GM21390 (cell line): ENCODE data around the gene AGBL1.

Source experiments
- ATAC-seq: cut with Tn5 transposase; IDR thresholded peaks from one replicate; pipeline ENCODE4 v1.9.1; 2021; ENCODE audit not compliant: unreplicated experiment

The AGBL1 gene

GRCh38 chr15:86235667-86236066 is 156.0 kb downstream of the AGBL1 start:
- no peak for ATAC-seq

DNA sequence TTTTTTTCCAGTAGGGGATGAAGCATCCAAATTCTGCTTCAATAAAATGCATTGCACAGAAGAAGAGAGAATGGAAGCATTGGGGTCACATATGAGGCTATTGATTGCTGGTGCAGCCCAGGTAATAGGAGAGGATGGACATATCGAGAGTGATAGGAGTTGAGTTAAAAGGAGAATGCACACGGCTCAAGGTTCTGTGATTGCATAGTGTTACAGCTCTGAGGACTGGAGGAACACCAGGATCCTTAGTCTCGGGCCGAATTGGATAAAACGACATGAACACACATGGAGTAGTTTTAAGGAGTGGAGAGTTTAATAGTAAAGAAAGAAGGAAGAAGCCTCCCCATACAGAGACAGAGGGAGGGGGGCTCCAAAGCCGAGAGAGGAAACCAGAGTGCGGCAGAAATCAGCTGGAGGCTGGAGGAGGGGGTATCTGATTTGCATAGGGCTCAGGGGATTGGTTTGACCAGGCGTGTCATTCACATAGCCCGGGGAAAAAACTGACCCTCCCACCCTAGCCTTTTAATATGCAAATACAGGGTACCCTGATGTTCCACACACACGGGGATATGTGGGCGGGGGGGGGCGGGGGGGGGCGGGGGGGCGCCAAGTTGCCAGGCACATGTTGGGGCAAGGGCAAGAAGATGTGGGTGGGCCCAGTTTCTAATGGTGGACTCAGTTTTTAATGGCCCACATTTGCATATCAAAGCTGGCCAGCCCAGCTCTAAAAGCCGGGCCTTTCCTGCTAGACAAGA is 156.9 kb downstream of the AGBL1 start:
- no peak for ATAC-seq

- ATAC-seq: no peak
These were observed 157.4 kb downstream of the AGBL1 start for GRCh38 chr15:86237111-86237500.

DNA sequence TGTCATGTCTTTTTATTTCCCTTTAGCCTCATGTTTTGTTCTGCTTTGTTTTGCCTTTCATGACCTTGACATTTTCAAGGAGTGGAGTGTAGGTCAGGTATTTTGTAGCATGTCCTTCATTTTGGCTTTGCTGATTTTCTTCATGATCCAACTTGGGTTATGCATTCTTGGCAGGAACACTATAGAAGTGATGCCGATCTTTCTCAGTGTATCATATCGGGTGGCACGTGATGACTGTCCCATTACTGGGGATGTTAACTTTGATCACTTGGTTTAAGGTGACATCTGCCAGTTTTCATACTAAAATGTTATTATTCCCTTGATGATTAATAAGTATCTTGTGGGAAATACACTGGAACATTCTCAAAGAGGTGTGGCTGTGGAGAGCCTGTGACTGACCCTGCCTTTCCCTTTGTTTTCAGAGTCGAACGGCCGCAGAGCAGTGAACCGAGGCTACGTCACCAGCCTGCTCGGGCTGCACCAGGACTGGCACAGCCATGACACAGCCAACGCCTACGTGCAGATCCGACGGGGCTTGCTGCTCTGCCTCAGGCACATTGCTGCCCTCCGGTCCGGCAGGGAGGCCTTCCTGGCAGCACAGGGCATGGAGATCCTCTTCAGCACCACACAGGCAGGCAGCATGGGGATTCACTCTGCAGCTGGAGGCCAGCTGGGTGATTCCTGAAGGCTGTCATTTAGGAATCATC is 167.7 kb downstream of the AGBL1 start:
- ATAC-seq: no peak

DNA sequence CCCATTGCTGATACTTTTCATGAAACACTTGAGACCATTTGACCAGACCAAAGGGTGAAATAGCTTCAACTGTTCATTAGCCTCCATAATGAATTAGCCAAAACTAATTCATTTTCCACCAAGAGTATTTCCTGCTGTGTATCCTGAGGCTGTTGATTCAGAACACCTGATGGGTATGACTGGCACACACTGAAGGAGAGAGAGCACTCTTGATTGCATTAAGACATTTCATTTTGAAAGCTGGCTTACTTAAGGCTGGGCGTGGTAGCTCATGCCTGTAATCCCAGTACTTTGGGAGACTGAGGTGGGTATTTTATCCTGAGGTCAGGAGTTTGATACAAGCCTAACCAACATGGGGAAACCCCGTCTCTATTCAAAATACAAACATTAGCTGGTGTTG is 175.6 kb downstream of the AGBL1 start:
- ATAC-seq: no peak

GRCh38 chr15:86256628-86257027 is 177.0 kb downstream of the AGBL1 start:
- ATAC-seq: no peak

DNA sequence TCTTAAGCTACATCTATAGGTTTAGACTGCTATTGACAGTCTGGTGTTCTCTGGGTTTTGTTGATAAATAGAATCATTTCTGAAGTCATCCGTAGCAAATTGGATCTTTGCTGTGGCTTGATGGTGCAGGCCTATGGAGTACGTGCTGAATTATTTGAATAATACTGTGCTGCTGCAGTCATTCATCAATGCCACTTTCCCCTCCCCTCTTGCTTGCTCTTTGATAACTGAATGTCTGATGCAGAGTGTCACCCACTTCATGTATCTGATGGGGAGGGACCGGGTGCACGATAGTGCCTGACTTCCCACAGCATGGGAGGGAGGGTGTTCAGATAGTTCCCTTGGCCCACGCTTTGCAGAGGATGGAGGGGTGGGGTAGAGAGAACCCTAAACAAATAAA is 179.9 kb downstream of the AGBL1 start:
- ATAC-seq: no peak

DNA sequence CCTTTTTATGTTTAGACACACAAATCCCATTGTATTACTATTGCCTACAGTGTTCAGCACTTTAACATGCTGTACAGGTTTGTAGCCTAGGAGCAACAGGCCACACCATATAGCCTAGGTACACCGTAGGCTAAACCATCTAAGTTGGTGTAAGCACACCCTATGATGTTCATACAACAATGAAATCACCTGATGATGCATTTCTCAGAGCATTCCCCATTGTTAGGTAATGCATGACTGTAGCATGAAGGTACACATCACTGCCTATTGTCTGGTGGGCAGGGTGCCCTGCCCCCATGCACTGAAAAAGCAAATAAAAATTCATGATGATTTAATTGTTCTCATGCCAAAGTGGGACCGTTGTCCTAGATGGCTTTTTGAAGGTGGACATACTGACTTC is 183.6 kb downstream of the AGBL1 start:
- ATAC-seq: no peak

DNA sequence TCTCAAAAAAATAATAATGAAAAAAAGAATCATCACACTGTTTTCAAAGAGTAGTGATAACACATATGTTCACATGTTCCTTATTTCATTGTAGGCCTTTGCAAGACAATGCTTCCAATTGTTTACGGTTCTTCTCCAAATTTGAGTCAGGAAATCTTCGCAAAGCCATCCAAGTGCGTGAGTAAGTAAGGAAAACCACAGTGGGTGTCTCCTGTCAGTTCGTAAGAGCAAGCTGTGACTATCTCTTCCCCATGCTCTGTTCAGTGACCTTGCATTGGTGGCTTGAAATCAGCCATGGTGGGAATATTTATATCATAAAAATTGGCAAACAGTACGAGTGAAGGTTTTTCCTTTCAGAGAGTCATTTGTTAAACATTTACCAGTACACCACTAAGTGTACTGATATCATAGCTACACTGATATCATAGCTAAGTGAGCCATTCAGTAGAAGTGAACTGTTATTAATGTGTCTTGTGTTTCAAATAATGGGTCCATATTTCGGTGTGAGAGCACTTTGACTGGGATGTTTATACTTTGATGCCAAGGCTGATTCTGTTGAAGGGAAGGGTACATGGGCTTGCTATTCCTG is 187.3 kb downstream of the AGBL1 start:
- no peak for ATAC-seq

GRCh38 chr15:86267892-86268291 is 188.2 kb downstream of the AGBL1 start:
- ATAC-seq: no peak

- ATAC-seq: no peak
These were observed 188.9 kb downstream of the AGBL1 start for GRCh38 chr15:86268558-86268957.

GRCh38 chr15:86273309-86273708 is 193.6 kb downstream of the AGBL1 start:
- no peak for ATAC-seq

- no peak for ATAC-seq
These were observed 195.7 kb downstream of the AGBL1 start for GRCh38 chr15:86275361-86275760.

DNA sequence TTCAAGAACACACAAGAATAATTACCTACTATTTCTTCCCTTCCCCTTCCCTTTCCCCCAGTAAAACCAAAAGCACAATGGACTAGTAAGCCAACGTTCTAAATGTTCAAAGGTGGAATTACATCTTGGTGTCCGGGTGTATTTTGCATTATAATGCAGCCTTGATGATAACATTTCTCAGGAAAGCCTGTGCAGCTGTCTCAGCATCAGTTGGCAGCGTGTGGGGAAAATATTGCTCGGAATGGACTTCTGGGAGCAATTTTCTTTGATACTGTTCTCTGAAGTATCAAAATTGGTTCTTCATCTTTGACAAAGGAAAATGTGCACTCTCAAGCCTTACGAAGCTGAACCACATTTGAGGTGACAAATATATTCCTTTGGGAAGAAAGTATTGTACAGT is 198.9 kb downstream of the AGBL1 start:
- no peak for ATAC-seq

GRCh38 chr15:86284635-86285034 is 205.0 kb downstream of the AGBL1 start:
- ATAC-seq: no peak

GRCh38 chr15:86295511-86295910 is 215.8 kb downstream of the AGBL1 start:
- ATAC-seq: no peak

DNA sequence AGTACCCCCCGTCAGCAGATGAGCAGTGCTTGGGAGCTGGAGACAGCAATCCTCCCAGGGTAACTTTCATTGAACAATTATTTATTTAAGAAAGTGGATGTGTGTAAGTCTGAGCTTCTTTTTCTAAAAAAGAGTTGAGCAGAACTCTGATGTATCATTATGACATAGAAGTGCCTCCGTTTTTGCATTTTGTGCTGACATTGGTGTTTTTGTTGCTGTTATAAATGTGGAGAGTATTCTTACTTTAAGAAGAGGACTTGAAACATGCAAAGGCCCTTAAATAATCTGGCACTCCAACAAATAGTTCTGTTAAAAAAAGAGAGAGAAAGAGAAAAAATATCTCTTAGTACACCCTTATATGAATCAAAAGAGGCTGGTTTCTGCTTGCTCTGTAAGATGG is 217.1 kb downstream of the AGBL1 start:
- no peak for ATAC-seq

DNA sequence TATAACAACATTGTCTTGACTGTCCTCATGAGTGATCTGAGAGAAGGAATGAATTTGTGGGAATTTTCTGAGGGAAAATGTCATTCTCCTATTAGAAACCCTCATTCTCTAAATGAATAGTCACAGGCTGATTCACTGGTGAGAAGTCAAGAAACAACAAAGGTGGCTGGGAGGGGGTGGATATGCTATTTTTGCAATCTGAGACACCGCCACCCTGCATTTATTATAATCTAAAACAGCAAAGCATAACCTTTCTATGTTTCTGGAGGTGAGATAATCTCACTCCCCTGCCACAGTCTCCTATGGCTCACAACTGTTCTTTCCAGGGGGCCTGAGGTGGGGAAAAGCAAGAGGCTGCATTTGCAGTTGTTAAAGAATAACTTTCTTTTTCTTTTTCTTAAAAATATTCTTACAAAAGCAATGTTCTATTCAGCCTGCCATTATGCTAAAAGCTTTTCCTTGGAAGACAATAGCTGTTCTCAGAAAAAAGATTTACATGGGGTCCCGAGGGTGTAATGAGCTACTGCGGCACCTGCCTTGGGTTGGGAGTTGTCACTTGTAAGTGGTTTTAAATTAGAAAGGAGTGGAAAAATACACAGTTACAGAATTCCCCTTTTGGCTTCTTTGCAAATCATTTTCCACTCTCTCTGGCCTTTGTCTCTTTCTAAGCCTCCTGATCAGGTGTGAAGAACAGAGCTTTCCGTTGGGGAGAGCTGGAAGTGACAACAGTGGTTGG is 220.9 kb downstream of the AGBL1 start:
- ATAC-seq: no peak

DNA sequence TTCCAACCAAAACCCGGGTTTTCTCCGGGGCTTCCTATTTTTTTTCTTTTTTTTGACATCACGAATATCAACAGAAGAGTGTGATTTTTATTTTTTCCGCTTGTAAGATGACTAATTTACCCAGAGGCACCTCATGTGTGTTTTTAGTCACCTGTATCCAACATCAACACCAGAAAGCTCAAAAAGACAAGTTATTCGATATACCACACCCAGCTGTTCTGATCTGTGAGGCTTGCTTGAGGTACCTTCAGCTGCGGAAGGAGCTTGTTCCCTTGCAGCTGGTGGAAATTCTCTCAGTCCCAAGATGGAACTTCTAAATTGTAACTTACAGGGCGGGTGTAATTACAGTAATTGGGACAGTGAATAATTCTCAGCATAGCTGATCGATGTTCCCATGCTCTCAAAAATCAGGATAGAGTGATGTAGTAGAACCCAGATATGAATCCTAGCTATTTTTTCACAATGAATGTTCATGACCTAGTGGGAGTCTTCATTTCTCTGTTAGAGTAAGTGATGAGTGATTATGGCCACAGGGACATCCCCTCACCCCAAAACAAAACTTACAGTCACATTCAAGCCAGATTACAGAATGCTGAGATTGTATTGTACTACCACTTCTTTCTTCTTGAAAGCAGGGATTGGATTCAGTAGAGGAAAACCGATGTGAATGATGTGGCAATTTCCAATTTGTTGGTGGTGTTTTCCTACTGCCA is 232.1 kb downstream of the AGBL1 start:
- no peak for ATAC-seq

- ATAC-seq: no peak
These were observed 232.8 kb downstream of the AGBL1 start for GRCh38 chr15:86312486-86312885.

GRCh38 chr15:86316216-86316615 is 236.5 kb downstream of the AGBL1 start:
- no peak for ATAC-seq
